ES-I3 (cell line): ENCODE data around the gene GAS2L3.
A peak's percentile ranks its signal among the peaks of the same experiment; 100 is the strongest.
"Not testable (repeated sequence)": the region's sequence is repeated elsewhere in the genome, so short reads cannot be mapped to it uniquely, and the experiment has no call there.

ENCODE experiments used
- H3K36me3 ChIP-seq: 2 replicates; pipeline ENCODE4 v1.6.1; 2013; ENCODE audit warnings: mild to moderate bottlenecking, low read length, control low read depth, moderate library complexity; ENCODE audit not compliant: insufficient read depth
- H3K4me1 ChIP-seq: 2 replicates; pipeline ENCODE4 v1.6.1; 2013; ENCODE audit warnings: mild to moderate bottlenecking, control low read depth, low read length; ENCODE audit not compliant: insufficient read depth
- H3K9ac ChIP-seq: 2 replicates; pipeline ENCODE4 v1.6.1; 2013; ENCODE audit warnings: low read depth, mild to moderate bottlenecking, low read length, moderate library complexity
- H3K9me3 ChIP-seq: 2 replicates; pipeline ENCODE4 v1.6.1; 2013; ENCODE audit warnings: mild to moderate bottlenecking, low read length, moderate library complexity; ENCODE audit not compliant: control insufficient read depth, insufficient read depth

The GAS2L3 gene

DNA sequence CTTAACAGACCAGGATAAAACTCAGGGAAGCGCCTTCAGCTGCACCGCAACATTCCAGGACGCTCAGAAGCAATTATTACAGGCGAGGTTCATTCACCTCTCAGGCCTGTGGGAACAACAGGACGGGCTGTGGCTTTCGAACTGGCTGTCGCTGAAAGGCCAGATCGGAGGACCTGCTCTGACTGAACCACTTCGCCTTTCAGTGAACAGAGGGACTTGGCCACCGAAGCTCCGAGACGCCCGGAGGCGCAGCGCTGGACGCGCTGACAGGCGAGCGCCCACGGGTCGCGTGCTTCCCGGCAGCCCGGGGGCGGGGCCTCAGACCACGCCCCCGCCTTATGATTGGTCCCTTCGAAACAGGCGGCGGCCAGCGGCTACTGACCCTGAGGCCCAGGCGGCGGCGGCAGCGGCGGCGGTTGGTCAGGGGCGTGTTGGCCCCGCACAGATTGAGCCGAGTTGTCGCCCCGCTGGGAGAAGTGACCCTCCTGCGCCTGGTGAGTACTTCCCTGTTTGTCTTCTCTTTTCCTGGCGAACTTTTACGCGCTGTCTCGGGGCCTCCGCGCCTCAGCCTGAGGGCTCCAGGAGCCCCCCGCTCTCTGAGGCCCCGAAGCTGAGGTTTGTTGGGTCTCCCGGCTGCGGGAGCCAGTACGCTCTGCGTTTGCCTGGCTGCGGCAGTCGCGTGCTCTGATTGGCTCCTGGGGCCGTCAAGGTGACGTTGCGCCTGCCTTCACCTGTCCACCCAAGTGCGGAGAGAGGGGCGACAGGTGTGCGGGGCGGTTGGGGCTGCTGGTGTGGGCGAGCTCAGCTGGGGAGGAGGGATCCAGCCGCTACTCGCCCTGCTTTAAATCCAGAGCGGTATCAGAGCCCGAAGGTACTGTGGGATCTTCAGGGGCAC lies at the start of gene GAS2L3:
TSS of gene GAS2L3 (plus strand) at position 393 of the 895 bp plus-strand sequence. CDS start 21,221 bp downstream, outside the sequence.
- no peaks in the 10 kb centered on the region for H3K36me3 ChIP-seq
- no peaks in the 10 kb centered on the region for H3K4me1 ChIP-seq
- peak within 1 kb of the TSS; percentile 92 for H3K9ac ChIP-seq
- no peaks in the 10 kb centered on the region for H3K9me3 ChIP-seq

- no peaks in the 10 kb centered on the region for H3K9me3 ChIP-seq
- H3K36me3 ChIP-seq = no peaks in the 10 kb centered on the region
- H3K9ac ChIP-seq = no peak overlapping the region
- H3K4me1 ChIP-seq = no peaks in the 10 kb centered on the region
These were observed 45.5 kb upstream of the GAS2L3 start for GRCh38 chr12:100528034-100528433.

DNA sequence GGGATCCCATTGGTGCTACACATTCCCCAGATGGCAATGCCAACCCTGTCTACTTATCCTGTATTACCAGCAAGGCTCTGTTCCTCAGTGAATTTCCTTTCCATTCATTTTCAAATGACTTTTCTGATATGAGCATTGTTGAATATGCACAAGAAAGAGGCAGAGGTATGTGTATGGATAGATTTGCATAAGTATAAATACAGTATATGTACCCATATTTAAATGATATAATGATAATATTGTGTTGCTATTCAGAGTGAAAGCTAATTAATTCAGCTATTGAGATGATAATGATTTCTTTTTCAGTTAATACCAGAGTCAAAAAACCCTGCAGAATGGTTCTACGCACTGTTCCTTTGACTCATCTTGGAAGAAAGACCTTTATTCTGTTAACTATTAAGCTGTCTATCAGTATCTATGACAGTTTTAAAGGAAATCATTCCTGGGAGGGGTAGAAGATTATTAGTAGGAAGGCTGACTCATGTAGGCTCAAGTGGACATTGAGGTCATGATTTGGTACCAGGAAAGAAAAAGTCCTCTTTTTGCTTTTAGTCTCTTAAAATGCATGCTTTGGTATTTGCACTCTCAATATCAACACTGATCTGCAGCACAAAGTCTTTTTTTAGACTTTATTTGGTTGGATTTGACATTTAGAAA lies 44.9 kb upstream of the GAS2L3 start:
- Histone ChIP-seq H3K4me1 (no peaks in the 10 kb centered on the region), H3K9me3 (no peaks in the 10 kb centered on the region), H3K9ac (no peak overlapping the region), H3K36me3 (no peaks in the 10 kb centered on the region)

- H3K36me3 ChIP-seq = no peaks in the 10 kb centered on the region
- H3K9ac ChIP-seq = no peak overlapping the region
- no peaks in the 10 kb centered on the region for H3K4me1 ChIP-seq
- no peaks in the 10 kb centered on the region for H3K9me3 ChIP-seq
These were observed 43.6 kb upstream of the GAS2L3 start for GRCh38 chr12:100529756-100530350.

DNA sequence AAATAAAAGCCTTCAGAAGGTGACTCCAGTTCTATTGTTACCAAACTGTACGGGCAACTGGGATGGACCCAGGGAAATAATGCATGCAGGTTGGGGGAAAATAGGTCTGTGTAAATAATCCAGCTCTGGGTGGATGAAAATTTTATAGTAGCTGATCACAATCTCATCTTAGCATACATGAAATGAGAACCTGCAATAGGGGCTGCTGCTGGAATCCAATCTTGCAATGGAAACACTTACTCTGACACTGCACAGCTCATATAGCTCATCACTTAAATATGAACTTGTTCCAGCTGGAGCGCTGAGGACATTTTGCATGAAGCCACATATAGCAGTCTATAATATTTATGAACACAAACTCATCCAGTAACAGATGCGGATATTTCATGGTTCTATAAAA lies 40.1 kb upstream of the GAS2L3 start:
- Histone ChIP-seq H3K36me3 (no peaks in the 10 kb centered on the region), H3K9me3 (no peaks in the 10 kb centered on the region)

DNA sequence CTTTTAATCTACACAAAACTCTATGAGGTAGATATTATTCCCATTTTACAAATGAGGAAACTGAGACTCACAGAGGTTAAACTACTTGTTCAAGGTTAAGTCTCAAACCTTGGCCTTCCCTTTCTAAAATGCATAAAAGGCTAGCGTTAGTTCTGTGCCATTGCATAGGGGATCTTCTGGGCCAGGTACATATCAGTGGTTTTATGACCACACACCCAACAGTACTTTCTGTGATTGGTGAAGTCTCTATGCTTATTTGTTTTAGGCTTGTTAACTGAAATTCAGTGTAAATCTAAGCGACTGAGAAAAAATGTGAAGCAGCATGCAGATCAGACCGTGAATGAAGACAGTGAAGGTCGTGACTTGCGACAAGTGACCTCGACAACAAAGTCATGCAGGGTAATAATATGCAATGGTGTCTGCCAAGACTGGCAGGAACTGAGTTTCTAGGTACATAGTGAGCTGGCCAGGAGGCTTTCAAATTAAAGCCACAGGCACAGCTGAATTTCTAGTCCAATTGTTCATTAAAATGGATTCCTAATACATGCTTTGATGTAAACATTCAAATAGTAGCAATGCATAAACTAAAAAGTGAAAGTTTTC lies 38.8 kb upstream of the GAS2L3 start:
- no peaks in the 10 kb centered on the region for H3K9me3 ChIP-seq
- no peaks in the 10 kb centered on the region for H3K36me3 ChIP-seq
- H3K4me1 ChIP-seq = no peaks in the 10 kb centered on the region
- no peak overlapping the region for H3K9ac ChIP-seq

More for the DNA sequence above, 40.1 kb upstream of the GAS2L3 start:
- Histone ChIP-seq H3K4me1 (no peaks in the 10 kb centered on the region), H3K9ac (no peak overlapping the region)

DNA sequence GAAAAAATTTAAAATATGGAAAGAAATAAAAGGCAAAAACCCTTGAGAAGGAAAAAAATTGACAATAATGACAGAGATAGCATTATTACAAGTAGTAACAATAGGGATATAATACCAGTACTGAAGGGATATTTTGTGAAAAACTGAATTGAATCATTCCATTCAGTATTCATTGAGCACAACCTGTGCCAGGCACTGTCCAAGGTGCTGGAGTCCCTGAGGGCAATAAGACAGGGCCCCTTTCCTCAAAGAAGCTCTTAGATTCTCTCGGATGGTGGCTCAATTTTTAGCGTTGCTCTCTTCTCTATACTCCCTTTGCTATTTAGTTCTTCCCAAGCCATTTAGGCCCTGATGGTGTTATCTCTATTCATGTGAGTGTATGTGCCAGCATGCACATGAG lies 34.3 kb upstream of the GAS2L3 start:
- H3K36me3 ChIP-seq = no peaks in the 10 kb centered on the region
- no peaks in the 10 kb centered on the region for H3K4me1 ChIP-seq
- no peaks in the 10 kb centered on the region for H3K9me3 ChIP-seq
- no peak overlapping the region for H3K9ac ChIP-seq

DNA sequence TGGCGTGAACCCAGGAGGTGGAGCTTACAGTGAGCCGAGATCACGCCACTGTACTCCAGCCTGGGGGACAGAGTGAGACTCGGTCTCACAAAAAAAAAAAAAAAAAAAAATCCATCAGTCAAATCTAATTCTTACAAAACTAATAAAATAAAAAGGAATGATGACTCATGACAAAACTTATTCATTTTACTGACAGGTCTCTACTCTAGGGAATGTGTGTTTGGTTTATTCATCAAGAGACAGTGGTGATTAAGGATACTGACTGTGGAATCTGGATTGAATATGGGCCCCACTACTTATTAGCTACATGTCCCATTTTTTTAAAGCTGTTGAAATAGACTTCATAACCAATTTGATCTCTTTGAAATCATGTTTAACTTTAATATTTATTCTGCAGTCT lies 29.3 kb upstream of the GAS2L3 start:
- no peaks in the 10 kb centered on the region for H3K36me3 ChIP-seq
- no peaks in the 10 kb centered on the region for H3K4me1 ChIP-seq
- H3K9me3 ChIP-seq = no peaks in the 10 kb centered on the region
- no peak overlapping the region for H3K9ac ChIP-seq

DNA sequence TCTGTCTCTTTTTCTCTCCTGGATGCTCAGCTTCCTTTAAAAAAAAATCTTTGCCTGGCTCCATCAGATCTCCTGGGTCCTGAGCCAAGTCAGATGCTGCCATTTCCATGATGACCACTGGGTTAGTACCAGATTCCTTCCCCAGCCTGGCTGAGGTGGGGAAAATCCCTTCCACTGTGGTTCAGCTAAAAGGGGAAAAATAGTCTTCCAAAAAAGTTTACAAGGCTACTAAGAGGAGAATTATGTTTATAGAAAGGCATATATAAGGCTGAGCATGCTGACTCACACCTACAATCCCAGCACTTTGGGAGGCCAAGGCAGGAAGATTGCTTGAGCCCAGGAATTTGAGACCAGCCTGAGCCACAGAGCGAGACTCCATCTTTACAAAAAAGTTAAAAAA lies 28.4 kb upstream of the GAS2L3 start:
- Histone ChIP-seq H3K9ac (no peak overlapping the region), H3K36me3 (no peaks in the 10 kb centered on the region), H3K9me3 (no peaks in the 10 kb centered on the region), H3K4me1 (no peaks in the 10 kb centered on the region)

- H3K9ac ChIP-seq = no peak overlapping the region
- no peaks in the 10 kb centered on the region for H3K36me3 ChIP-seq
- H3K9me3 ChIP-seq = no peaks in the 10 kb centered on the region
- H3K4me1 ChIP-seq = peaks cover 10% of the 10 kb centered on the region
These were observed 19.5 kb upstream of the GAS2L3 start for GRCh38 chr12:100553936-100554335.

DNA sequence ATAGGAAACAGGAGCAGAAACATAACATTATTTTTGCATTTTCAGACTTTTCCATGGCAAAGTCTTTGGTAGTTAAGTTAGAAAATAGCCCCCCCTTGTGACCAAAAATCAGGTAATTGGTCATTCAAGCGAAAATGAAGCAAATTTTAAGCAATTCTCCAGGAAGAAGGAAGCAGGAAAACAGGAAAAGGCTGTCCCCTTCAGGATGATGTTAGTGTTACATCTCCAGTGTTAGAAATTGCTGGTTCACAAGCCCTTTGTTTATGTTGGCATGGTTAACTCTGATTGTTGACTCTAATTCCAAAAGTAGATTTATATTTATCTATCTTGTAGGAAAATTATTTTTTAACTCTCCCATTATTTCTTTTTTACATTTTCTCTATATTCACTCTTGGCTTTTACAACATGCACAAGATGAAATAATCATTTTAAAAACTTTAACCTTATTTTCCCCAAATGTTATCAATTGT lies 18.8 kb upstream of the GAS2L3 start:
- Histone ChIP-seq H3K4me1 (peaks cover 10% of the 10 kb centered on the region), H3K9me3 (no peaks in the 10 kb centered on the region), H3K36me3 (no peaks in the 10 kb centered on the region), H3K9ac (no peak overlapping the region)

- Histone ChIP-seq H3K36me3 (no peaks in the 10 kb centered on the region), H3K9ac (no peak overlapping the region), H3K9me3 (no peaks in the 10 kb centered on the region), H3K4me1 (peaks cover 10% of the 10 kb centered on the region)
These were observed 17.8 kb upstream of the GAS2L3 start for GRCh38 chr12:100555722-100556121.

DNA sequence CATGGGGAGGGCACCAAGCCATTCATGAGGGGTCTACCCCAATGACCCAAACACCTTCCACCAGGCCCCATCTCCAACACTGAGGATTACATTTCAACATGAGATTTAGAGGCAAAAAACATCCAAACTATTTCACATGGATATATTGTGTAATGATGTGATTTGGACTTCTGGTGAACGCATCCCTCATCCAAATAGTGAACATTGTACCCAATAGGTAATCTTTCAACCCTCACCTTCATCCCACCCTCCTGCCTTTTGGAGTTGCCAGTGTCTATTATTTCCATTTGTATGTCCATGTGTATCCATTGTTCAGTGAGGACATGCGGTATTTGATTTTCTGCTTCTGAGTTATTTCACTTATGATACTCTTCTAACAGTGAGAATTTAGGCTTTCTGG lies 16.1 kb upstream of the GAS2L3 start:
- Histone ChIP-seq H3K4me1 (peaks cover 10% of the 10 kb centered on the region), H3K9ac (no peak overlapping the region), H3K36me3 (no peaks in the 10 kb centered on the region), H3K9me3 (no peaks in the 10 kb centered on the region)

GRCh38 chr12:100559261-100559660 lies 14.2 kb upstream of the GAS2L3 start:
- not testable (repeated sequence) for H3K4me1 ChIP-seq, H3K36me3 ChIP-seq, H3K9me3 ChIP-seq, H3K9ac ChIP-seq
